Nephron (organoid): Measurements from ENCODE around the gene KHDC1.
A peak's percentile ranks its signal among the peaks of the same experiment; 100 is the strongest.

Experiments used
- H3K27ac Mint-ChIP-seq, 3 experiments: 2 replicates each; pipeline ENCODE4 v1.8.0; 2020; ENCODE audit warnings: mixed read lengths in 3 of 3, mild to moderate bottlenecking in 2 of 3, moderate library complexity in 1 of 3
- H3K27me3 Mint-ChIP-seq: 2 replicates; pipeline ENCODE4 v1.8.0; 2021; ENCODE audit warnings: low read depth, mild to moderate bottlenecking, moderate library complexity, mixed read lengths
- H3K36me3 Mint-ChIP-seq: 2 replicates; pipeline ENCODE4 v1.8.0; 2020; ENCODE audit warnings: low read depth, mixed read lengths
- H3K4me1 Mint-ChIP-seq: 2 replicates; pipeline ENCODE4 v1.8.0; 2020; ENCODE audit warnings: mixed read lengths
- H3K4me3 Mint-ChIP-seq, 3 experiments: 2 replicates each; pipeline ENCODE4 v1.8.0; 2020; ENCODE audit warnings: mild to moderate bottlenecking in 3 of 3, mixed read lengths in 3 of 3, moderate library complexity in 2 of 3
- H3K9me3 Mint-ChIP-seq: 2 replicates; pipeline ENCODE4 v1.8.0; 2020; ENCODE audit warnings: mixed read lengths
- CTCF ChIP-seq, 3 experiments: fragments of 200-600 bp; sonication (generic); IDR thresholded peaks; one replicate each; pipeline ENCODE4 v1.5.0; 2021; ENCODE audit warnings: antibody characterized with exemption in 3 of 3; ENCODE audit not compliant: unreplicated experiment in 3 of 3

Gene KHDC1

GRCh38 chr6:73302339-73302738, 39.3 kb upstream of the KHDC1 start:
- H3K4me1 Mint-ChIP-seq: peaks cover 7% of the 10 kb centered on the region
- H3K9me3 Mint-ChIP-seq: peaks cover 3% of the 10 kb centered on the region
- H3K27ac Mint-ChIP-seq: no peak overlapping the region
- H3K27me3 Mint-ChIP-seq: no peaks in the 10 kb centered on the region
- no peak overlapping the region for H3K4me3 Mint-ChIP-seq
- TF ChIP-seq CTCF (IDR thresholded peaks at IDR 0.05; ENCODE audit: unreplicated experiment in 3 of 3): no peak
- peaks cover 31% of the 10 kb centered on the region for H3K36me3 Mint-ChIP-seq

GRCh38 chr6:73299151-73299971, 36.4 kb upstream of the KHDC1 start:
- H3K9me3 Mint-ChIP-seq: peaks cover 3% of the 10 kb centered on the region
- no peaks in the 10 kb centered on the region for H3K27me3 Mint-ChIP-seq
- no peak overlapping the region for H3K27ac Mint-ChIP-seq
- H3K4me1 Mint-ChIP-seq: no peaks in the 10 kb centered on the region
- peaks cover 37% of the 10 kb centered on the region for H3K36me3 Mint-ChIP-seq
- H3K4me3 Mint-ChIP-seq: no peak overlapping the region
- no peak for TF ChIP-seq CTCF (IDR thresholded peaks at IDR 0.05; ENCODE audit: unreplicated experiment in 3 of 3)

- H3K27me3 Mint-ChIP-seq: no peaks in the 10 kb centered on the region
- H3K36me3 Mint-ChIP-seq: peaks cover 21% of the 10 kb centered on the region
- H3K4me1 Mint-ChIP-seq: no peaks in the 10 kb centered on the region
- TF ChIP-seq CTCF (IDR thresholded peaks at IDR 0.05; ENCODE audit: unreplicated experiment in 3 of 3): no peak
- no peaks in the 10 kb centered on the region for H3K9me3 Mint-ChIP-seq
- no peak overlapping the region for H3K4me3 Mint-ChIP-seq
- H3K27ac Mint-ChIP-seq: no peak overlapping the region
Measured at GRCh38 chr6:73293331-73293730, 30.3 kb upstream of the KHDC1 start.

- Mint-ChIP-seq H3K36me3 (peaks cover 14% of the 10 kb centered on the region), H3K4me1 (no peaks in the 10 kb centered on the region), H3K27me3 (no peaks in the 10 kb centered on the region), H3K9me3 (no peaks in the 10 kb centered on the region), H3K4me3 (no peak overlapping the region), H3K27ac (peak overlapping the region in 1 of 3 experiments; percentile 48)
- no peak for TF ChIP-seq CTCF (IDR thresholded peaks at IDR 0.05; ENCODE audit: unreplicated experiment in 3 of 3)
Measured at GRCh38 chr6:73290435-73290834, 27.4 kb upstream of the KHDC1 start.

DNA sequence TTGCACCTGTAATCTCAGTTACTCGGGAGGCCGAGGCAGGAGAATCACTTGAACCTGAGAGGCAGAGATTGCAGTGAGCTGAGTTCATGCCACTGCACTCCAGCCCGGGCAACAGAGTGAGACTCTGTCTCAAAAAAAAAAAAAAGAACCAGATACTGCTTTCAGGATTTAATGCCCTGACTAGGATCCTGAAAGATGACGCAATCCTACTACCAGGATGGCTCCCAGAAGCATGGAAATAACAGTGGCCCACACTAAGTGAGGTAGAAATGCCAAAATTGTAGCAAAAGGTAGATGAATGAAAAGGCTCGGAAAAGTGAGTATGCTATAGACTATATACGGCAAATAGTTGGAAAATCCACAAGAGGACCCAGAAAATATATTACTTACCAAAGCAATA, 23.8 kb upstream of the KHDC1 start:
- H3K4me1 Mint-ChIP-seq: no peaks in the 10 kb centered on the region
- no peak overlapping the region for H3K4me3 Mint-ChIP-seq
- H3K9me3 Mint-ChIP-seq: no peaks in the 10 kb centered on the region
- TF ChIP-seq CTCF (IDR thresholded peaks at IDR 0.05; ENCODE audit: unreplicated experiment in 3 of 3): no peak
- no peak overlapping the region for H3K27ac Mint-ChIP-seq
- peaks cover 4% of the 10 kb centered on the region for H3K36me3 Mint-ChIP-seq
- no peaks in the 10 kb centered on the region for H3K27me3 Mint-ChIP-seq
